GM13976 (cell line): ENCODE measurements around the gene LPP.

ENCODE experiments used
- DNase-seq: peaks from one replicate; pipeline ENCODE4 v3.0.0; 2012; ENCODE audit warnings: low spot score
- CTCF ChIP-seq: IDR thresholded peaks from 2 replicates; pipeline ENCODE4 v1.5.1; 2012; ENCODE audit warnings: borderline replicate concordance, mild to moderate bottlenecking; ENCODE audit not compliant: insufficient read depth; ENCODE audit errors: extremely low read depth, missing control alignments, control extremely low read depth
- in situ Hi-C: fragments of 300-500 bp; cut with MboI; formaldehyde crosslinking; loops from one replicate; pipeline ENCODE4 v1.12.0; 2022; ENCODE audit warnings: low sequenced_read_pairs, mixed read lengths, inconsistent platforms; ENCODE audit not compliant: unreplicated experiment

The LPP gene

GRCh38 chr3:188683032-188683521 lies 529.1 kb downstream of the LPP start:
- no peak for TF ChIP-seq CTCF
- in situ Hi-C loops: no loop called here
- DNase-seq: no peak

DNA sequence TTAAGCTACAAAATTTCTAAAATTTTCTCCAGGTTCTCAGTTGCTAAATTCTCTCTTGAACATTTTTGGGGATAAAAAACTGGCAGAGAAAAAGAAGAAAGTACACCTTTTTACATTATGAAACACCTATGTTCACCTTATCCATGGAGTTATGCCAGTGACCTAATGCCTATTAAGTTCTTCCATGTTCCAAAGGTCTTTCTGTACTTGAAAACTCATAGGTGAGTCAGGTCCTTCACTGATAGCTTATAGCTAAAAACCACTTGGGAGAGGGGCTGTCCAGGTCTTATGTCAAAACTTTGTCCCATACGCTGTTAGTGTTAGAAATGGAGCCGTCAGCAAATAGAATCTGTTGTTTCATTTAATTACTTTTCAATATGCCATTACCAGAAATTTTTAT lies 530.3 kb downstream of the LPP start:
- no peak for DNase-seq
- no peak for TF ChIP-seq CTCF
- in situ Hi-C loops: no loop called here

- no peak for TF ChIP-seq CTCF
- no peak for DNase-seq
- in situ Hi-C loops: no loop called here
Observed at GRCh38 chr3:188685789-188686188, 531.8 kb downstream of the LPP start.

DNA sequence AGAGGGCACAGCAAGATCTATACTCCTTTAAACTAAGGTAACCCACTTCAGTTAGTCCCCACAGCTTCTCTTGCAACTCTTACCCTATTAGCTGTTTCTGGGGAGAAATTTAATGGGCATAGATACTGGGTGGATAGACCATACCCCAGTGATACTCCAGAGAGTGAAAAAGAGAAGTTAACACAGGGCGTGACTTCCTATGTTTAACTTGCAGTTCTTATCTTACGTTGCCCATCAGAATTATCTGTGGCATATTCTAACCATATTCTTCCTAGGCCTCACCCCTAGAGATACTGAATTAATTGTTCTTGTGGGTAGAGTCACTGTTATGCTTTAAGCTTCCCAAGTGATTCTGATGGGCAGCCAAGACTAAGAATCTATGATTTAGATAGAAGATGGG lies 532.4 kb downstream of the LPP start:
- no peak for TF ChIP-seq CTCF
- in situ Hi-C loops: no loop called here
- no peak for DNase-seq

DNA sequence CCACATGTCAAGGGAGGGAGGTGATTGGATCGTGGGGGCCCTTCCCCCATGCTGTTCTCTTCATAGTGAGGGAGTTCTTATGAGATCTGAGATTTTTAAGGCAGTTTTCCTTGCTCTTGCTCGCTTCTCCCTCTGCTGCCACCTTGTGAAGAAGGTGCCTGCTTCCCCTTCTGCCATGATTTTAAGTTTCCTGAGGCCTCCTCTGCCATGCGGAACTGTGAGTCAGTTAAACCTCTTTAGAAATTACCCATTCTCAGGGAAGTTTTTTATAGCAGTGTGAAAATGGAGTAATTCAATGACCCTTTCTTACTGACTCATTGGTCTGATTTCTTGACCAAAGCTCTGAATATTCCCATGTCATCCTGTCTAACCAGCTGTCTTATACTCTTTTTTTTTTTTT lies 533.4 kb downstream of the LPP start:
- no peak for TF ChIP-seq CTCF
- in situ Hi-C loops: no loop called here

GRCh38 chr3:188689101-188689574 lies 535.2 kb downstream of the LPP start:
- TF ChIP-seq CTCF: no peak
- in situ Hi-C loops: no loop called here

More for the DNA sequence above, 533.4 kb downstream of the LPP start:
- no peak for DNase-seq

GRCh38 chr3:188690064-188690463 lies 536.1 kb downstream of the LPP start:
- no peak for TF ChIP-seq CTCF
- DNase-seq: no peak
- in situ Hi-C loops: no loop called here

More at GRCh38 chr3:188689101-188689574, 535.2 kb downstream of the LPP start:
- no peak for DNase-seq
